ENCODE measurements around the gene GRPR. TPM values are rescaled to one million over a fixed set of nuclear protein-coding genes. Genes with fewer than 3 reads are reported as not detected.
"Not testable (repeated sequence)": the region's sequence is repeated elsewhere in the genome, so short reads cannot be mapped to it uniquely, and the experiment has no call there.

Gene GRPR
- total RNA-seq, 1 donor from 2014 or later: under 0.01 TPM

DNA sequence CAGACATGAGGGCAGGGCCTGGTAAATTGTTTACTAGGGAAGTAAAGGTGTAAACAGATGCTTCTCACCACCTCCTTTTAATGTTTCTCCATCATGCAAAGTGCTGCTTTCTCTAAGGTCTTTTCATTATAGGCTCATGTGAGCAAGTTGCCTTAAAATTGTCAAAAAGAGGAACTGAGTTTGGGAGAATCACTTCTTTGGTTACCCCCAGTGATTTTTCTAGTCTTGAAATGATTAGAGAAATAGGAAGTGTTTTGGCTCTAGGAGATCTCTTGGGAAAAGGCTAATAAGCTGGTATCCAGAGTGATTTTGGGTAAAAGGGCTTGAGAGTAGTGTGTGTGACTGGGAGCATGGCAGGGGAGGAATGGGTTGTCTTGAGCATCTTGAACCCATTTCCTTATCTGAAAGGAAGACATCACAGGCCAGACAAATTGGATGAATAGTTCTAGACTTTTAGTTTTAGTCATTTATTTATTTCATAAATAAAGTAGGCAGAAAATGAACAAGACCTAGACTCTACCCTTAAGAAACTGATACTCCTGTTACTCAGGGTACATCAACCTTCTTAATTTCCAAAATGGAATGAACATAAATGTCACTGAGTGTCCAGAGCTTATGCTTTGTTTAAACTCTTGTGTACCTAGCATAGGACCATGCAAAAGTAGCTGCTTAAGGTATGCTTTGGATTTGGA, 14.2 kb downstream of the GRPR start:
- DNase-seq (ENCODE audit: low read depth, low spot score): no peak

DNA sequence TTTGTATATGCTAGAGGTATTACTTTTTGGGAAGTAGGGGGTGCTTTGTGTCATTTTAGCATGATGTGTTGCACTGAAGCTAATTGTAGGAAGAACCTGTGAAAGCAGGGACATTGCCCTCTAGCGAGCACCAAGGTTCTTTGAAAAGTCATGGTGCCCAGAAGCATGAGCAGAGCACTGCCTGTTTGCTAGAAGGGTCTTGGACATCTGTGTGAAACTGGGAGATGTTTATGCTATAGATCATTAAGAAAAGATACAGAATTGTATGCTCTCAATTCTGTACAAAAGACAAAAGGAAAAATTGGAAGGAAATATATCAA, 14.7 kb downstream of the GRPR start:
- no peak for DNase-seq (ENCODE audit: low read depth, low spot score)

DNA sequence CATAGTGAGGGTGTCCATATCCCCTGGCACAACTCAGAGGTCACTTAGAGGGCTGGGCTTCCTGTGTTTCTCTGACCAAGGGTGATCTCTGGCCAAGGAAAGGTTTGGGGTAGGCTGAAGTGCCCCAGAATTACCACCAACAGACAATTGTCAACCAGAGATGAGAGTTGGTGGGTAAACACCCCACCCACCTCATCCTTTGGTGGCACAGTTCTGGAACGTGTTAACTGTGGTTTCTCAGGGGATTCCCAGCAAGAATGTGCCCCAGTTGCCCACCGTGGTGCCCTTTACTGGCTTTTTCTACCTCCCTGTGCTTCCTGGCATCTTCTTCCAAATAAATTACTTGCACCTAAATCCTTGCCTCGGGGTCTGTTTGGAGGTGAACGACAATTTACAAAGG, 17.1 kb downstream of the GRPR start:
- DNase-seq (ENCODE audit: low read depth, low spot score): no peak

DNA sequence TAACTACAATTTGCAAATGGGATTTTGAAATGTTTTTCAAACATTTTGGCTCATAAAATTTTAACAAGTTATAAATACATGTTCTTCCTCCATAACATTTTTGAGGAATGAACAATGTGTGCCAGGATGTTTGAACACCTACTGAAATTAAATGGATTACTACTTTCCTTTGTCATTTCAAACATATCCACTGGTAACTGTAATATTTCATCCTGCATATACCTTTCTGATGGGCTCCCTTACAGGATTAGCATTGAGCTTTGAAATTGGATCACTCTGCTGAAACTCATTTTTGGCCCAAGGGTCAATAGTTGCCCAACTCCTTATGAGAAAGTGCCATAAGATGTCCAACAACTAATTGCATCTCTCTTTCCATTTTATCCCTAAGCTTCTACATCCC, 17.6 kb downstream of the GRPR start:
- no peak for DNase-seq (ENCODE audit: low read depth, low spot score)

DNA sequence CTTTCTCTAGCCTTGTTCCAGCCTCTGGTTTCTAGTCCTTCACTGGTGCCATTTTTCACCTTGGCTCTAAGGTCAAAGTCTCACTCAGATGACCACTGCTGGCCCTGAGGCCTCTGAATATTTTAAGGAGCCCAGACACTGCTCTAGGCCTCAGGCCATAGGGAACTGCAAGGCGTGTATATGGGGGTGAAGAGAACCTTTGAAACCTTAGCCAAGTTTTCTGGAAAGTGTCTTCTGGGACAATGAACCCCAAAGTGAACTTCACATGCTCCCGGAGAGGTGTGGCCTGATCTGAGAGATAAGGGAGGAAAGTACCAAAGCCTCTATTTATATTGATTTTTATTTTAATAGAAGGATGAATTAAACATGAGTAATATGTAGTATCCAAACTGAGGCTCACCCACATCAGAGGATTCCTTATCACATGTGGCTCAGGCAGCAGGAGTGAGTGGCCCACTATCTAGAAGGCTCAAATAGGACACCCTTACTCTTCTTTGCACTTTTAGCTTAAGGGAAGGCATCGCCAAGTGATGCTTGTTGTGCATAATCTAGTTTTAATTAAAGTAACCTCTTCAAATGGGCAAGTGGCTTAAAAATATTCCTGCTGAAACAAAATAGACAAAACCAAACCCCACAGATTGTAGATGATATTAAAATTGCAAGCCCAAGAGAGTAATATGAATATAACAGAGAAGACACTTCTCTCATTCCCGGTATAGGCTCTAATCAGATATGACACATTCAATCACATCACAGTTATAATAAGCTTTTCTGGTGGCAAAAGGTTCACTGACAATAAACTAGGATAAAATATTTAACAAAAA, 18.3 kb downstream of the GRPR start:
- no peak for DNase-seq (ENCODE audit: low read depth, low spot score)

DNA sequence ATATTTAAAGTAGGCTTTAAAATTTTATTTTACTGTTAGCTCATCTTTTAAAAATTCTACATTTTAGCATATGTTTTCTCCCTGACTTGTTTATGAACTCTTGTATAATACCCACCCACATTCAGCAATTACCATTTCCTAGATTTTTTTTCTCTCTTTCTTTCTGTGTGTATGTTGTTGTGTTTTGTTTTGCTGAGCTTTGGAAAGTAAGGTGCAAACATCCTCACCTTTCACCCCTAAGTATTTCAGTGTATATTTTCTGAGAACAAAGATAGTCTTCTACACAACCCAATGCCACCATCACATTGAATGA, 18.8 kb downstream of the GRPR start:
- no peak for DNase-seq (ENCODE audit: low read depth, low spot score)

DNA sequence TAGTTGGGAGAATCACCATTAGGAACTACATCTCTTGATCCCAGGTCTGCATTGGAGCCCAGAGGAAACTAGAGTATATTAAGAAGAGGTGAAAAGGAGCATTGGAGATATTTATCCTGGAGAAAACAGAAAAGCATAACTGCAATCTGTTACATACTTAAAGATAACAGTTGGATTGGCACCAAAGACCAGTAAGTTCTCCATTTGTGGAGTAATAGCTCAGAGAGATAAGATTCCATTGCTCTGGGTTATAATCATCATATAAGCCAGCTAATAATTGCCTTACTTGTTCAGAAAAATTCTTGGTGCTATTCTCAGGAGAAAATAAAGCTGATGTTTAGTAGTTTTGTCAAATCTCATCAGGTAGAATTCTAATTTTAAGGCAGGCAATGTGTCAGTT, 20.6 kb downstream of the GRPR start:
- no peak for DNase-seq (ENCODE audit: low read depth, low spot score)

DNA sequence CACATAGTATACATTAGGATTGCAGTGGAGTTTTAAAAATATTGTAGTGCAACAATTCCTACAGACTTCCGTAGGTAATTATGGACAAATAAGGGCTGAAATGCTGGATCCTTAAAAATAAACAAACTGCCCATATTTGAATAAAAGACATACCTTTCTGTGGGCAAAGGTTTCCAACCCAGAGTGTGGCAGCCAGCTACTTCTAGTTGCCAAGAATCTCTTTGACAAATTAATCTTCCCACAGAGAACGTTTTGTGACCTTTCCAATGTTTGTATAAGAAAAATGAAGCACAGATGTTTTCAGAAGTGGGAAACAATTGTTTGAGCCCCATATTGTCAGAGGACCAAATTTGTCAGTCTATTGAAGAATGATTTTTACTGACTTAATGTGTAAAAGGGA, 21.1 kb downstream of the GRPR start:
- no peak for DNase-seq (ENCODE audit: low read depth, low spot score)

DNA sequence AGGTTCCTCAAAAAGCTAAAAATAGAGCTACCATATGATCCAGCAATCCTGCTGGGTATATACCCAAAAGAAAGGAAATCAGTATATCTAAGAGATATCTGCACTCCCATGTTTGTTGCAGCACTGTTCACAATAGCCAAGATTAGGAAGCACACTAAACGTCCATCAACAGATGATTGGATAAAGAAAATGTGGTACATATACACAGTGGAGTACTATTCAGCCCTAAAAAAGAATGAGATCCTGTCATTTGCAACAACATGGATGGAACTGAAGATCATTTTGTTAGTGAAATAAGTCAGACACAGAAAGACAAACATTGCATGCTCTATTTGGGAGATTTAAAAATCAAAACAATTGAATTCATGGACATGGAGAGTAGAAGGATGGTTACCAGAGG, 21.7 kb downstream of the GRPR start:
- not testable (repeated sequence) for DNase-seq (ENCODE audit: low read depth, low spot score)

DNA sequence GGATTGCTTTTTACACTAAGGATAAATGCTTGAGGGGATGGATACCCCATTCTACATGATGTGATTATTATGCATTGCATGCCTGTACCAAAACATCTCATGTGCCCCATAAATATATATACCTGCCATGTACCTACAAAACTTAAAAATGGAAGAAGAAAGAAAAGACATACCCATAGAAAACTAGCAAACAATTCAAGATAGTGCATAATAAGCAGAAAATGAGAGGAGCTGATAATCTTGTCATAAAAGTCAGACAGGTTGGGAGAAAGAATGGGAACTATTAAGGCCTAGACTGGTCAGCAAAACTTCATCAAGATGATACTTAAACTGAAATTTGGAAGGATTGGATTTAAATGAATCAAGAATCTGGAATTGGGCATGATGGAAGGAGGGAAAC, 22.3 kb downstream of the GRPR start:
- DNase-seq (ENCODE audit: low read depth, low spot score): no peak

DNA sequence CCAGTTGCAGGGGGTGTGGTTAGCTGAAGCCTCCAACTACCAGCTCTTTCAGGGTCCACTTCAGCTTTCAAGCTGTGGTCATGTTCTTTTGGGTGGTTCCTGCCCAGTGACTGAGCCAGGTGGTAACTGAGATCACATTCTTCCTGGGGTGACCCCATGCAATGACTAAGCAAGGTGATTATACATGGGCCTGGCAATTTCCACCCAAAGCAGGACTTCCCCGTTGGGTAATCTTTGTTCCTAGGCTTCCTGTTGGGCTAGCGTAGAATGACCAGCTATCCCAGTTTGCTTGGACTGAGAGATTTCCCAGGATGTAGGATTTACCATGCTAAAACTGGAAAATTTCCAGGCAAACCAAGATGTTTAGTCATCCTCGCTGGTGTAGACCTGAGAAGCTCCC, 25.5 kb downstream of the GRPR start:
- DNase-seq (ENCODE audit: low read depth, low spot score): no peak

DNA sequence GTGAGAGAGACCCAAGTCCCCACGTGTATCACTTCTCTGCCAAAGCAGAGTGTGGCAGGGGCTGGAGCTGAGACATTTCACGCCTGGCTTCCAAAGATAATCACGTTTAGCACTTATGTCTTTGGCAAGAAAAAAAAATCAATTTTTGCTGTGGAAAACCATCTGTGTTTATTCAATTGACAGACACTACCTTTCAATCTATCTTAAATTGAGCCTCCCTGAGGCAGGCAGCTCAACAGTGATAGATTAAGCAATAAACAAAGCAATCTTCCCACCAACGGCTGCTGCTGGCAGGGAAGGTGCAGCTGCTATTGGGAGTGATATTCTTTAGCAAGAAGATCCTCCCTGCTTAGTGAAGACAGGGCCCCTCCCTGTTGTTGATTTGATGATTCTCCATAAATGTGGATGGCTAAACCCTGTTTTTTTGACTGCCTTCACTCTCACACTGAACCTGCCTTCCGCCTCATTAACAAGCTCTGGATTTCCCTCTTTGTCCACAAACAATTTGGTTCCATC, 32.3 kb downstream of the GRPR start:
- DNase-seq (ENCODE audit: low read depth, low spot score): no peak

DNA sequence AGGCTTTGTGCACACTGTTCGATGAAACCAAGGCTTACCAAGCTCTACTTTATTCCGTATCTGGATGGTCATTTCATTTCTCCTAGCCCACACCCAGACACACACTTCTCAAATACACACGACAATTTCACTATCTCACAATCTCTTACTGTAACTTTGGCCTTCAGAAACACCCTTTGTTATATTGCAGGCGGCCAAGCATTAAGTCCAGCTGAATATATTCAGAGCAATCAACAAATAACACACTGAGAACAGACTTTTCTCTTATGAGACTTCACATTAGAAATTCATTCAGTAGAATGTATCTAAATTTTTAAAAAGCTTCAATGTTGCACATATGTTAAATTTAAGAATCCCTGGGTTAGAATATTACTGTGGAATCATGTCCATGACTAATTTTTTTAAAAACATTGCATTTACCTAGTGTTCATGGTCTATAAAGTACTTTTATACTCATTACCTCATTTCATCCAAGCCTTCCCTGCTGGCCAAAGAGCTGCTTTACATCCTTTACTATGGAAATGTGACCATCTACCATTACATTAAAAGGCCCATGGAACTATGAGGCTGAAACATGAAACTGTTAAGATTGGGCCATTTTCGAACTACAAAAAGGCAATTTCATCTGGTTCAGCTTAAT, 33.4 kb downstream of the GRPR start:
- no peak for DNase-seq (ENCODE audit: low read depth, low spot score)

DNA sequence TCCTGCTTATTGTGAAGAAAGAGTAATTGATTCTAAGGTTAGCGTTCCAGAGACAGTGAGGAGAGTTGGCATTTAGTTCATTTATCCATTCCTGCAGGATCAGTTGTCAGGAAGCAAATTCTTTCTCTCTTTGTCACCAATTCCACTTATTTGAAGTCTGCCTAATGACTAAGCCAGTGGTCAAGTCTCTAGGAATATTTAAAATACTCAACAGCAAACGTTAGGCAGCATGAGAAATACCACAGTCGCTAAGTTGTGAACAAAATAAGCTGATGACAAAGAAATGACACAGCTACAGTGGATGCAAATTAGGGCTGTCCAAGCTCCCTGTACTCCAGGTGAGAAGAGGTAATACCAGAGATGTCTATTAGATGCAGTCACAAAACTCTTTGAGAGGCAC, 37.4 kb downstream of the GRPR start:
- no peak for DNase-seq (ENCODE audit: low read depth, low spot score)

DNA sequence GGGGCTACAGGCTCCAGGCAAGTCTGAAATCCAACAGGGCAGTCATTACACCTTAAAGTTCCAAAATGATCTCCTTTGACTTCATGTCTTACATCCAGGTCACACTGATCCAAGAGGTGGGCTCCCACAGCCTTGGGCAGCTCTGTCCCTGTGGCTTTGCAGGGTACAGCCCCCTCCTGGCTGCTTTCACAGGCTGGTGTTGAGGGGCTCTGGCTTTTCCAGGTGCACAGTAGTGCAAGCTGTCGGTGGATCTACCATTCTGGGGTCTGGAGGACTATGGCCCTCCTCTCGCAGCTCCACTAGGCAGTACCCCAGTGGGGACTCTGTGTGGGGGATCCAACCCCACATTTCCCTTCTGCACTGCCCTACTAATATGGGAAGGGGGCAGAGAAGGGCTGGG, 37.8 kb downstream of the GRPR start:
- DNase-seq (ENCODE audit: low read depth, low spot score): not testable (repeated sequence)

DNA sequence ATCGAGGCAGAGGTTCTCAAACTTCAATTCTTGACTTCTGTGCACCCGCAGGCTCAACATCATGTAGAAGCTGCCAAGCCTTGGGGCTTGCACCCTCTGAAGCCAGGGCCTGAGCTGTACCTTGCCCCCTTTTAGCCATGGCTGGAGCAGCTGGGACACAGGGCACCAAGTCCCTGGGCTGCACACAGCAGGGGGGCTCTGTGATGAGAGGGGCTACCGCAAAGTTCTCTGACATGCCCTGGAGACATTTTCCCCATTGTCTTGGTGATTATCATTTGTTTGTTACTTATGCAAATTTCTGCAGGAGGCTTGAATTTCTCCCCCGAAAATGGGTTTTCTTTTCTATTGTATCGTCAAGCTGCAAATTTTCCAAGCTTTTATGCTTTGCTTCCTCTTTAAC, 39.0 kb downstream of the GRPR start:
- DNase-seq (ENCODE audit: low read depth, low spot score): no peak

DNA sequence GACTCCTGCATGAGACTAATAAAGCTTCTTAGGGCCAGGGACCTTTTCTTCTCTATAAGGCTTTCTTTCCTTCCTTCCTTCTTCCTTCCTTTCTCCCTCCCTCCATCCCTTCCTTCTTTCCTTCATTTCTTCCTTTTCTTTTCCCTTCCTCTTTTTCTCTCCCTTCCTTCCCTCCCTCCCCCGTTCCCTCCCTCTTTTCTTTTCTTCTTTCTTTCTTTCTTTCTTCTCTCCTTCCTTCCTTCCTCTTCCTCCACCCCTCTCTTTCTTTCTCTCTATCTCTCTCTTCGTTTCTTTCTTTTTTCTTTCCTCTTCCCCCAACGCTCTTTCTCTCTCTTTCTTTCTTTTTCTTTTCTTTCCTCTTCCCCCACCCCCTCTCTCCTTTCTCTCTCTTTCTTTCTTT, 41.4 kb downstream of the GRPR start:
- DNase-seq (ENCODE audit: low read depth, low spot score): no peak

DNA sequence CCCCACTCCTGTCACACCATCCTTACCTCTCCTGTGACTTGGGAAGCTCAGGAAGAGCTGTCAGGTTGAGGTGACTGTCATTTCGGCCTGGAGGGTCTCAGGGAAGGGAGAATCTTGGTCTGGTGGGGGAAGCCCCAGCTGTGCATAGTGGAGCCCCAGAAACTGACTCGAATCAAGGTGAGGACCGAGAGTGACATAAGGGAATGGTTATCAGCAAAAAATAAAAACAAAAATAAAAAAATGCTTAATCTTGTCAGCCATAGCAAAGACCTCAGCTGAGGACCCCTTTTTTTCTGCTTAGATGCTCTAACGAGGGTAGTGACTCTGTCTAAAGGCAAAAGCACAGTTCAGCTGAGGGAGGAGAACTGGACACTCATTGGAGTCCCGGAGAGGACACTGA, 43.8 kb downstream of the GRPR start, which contains the start of gene MAGEB17:
TSS of gene MAGEB17 (plus strand) at position 301 of the 400 bp plus-strand sequence. CDS start 2,902 bp downstream, outside the sequence.
- no peak for DNase-seq (ENCODE audit: low read depth, low spot score)

DNA sequence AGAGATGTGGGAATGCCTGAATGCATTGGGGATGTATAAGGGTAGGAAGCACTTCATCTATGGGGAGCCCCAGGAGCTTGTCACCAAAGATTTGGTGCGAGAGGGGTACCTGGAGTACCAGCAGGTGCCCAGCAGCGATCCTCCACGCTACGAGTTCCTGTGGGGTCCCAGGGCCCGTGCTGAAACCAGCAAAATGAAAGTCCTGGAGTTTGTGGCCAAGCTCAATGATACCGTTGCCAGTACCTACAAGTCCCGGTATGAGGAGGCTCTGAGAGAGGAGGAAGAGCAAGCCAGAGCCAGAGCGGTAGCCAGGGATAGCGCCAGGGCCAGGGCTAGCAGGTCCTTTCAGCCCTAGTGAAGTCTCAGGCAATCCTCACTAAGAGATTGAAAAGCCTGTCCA, 47.7 kb downstream of the GRPR start:
- DNase-seq (ENCODE audit: low read depth, low spot score): no peak

DNA sequence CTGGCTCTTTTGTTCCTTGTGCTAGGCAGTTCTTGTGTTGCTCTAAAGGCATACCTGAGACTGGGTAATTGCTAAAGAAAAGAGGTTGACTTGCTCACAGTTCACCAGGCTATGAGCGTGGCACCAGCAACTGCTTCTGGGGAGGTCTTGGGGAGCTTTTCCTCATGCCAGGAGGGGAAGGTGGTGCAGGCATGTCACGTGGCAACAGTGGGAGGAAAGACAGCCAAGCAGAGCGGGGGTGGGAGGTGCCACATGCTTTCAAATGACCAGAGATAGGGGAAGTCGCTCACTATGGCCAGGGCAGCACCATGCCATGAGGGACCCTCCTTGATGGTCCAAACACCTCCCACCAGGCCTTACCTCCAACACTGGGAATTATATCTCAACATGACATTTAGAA, 48.6 kb downstream of the GRPR start:
- DNase-seq (ENCODE audit: low read depth, low spot score): no peak

DNA sequence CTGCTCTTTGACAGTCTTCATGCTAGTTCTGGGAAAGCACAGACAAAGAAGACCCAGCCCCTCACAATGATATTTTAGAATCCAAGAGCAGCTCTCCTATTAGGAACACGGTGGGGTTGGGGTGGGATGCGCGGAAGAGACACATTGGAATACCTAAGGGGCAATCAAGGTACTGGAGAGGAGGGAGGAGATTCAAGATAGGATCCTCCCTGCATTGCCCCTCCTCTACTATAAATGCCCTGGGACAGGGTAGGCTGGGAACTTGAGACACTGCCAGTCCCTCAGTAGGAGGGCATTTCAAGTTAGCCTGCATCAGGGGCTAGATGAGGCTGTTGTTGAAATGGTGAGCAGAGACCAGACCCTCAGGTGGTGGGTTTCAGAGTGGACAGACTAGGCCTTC, 49.0 kb downstream of the GRPR start:
- no peak for DNase-seq (ENCODE audit: low read depth, low spot score)

DNA sequence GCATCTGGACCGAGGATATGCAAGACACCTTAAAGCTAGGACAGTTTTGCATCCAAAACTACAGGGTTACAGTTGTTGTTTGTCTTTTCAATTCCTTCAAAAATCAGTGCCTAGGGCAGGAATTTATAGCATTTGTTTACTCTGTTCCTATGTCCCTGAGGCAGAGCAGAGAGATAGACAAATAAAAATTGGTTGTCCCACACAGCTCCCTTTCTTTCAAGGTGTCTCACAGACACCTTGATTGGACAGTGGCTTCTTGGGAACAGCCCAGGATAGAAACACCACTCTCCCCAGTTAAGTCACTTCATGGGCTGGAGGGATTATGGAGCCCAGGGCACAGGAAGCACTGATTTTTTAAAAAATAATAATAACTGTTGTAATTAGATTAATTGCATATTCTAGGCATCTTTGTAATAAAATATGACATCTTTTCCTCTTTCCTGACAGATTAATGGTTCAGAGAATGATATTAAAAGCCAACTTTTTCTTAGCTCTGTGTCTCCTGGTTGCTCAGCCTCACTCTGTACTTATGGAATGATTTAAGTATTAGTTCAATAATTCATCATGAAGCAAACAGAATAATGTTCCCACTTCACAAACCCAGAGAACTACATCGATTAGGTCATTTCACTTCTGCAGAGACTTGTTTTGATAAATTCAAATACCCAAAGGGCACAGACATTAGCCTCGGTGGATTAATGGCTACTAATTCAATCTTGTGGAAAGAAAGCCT, 52.1 kb downstream of the GRPR start:
- no peak for DNase-seq (ENCODE audit: low read depth, low spot score)

Data from pulmonary artery endothelial cell (primary cell).